Hepatocyte (in vitro differentiated cells): ENCODE measurements around the gene ZNF330. TPM values are rescaled to one million over a fixed set of nuclear protein-coding genes. Genes with fewer than 3 reads are reported as not detected.

Experiments used
- DNase-seq: peaks from one replicate; pipeline ENCODE4 v3.0.0-alpha.2; 2016; ENCODE audit warnings: low spot score
- H2AFZ ChIP-seq: fragments of 200-600 bp; sonication (generic); 2 replicates; pipeline ENCODE4 v1.6.0; 2016; ENCODE audit warnings: antibody characterized with exemption, mild to moderate bottlenecking
- H3K27ac ChIP-seq: fragments of 200-600 bp; sonication (generic); 2 replicates; pipeline ENCODE4 v1.5.1; 2016; ENCODE audit warnings: mild to moderate bottlenecking
- H3K27me3 ChIP-seq: fragments of 200-600 bp; sonication (generic); 2 replicates; pipeline ENCODE4 v1.6.1; 2016
- H3K36me3 ChIP-seq: fragments of 200-600 bp; sonication (generic); replicated peaks from 2 replicates; pipeline ENCODE4 v1.5.1; 2016; ENCODE audit warnings: low read depth; ENCODE audit not compliant: insufficient read depth
- H3K4me1 ChIP-seq: fragments of 200-600 bp; sonication (generic); 2 replicates; pipeline ENCODE4 v1.5.1; 2016; ENCODE audit warnings: mild to moderate bottlenecking, moderate library complexity; ENCODE audit not compliant: insufficient read depth
- H3K4me2 ChIP-seq: fragments of 200-600 bp; sonication (generic); 2 replicates; pipeline ENCODE4 v1.6.0; 2016
- H3K4me3 ChIP-seq: fragments of 200-600 bp; sonication (generic); 2 replicates; pipeline ENCODE4 v1.5.1; 2016; ENCODE audit warnings: mild to moderate bottlenecking
- H3K79me2 ChIP-seq: fragments of 200-600 bp; sonication (generic); 2 replicates; pipeline ENCODE4 v1.6.0; 2017; ENCODE audit warnings: mild to moderate bottlenecking
- H3K9me2 ChIP-seq: fragments of 200-600 bp; sonication (generic); replicated peaks from 2 replicates; pipeline ENCODE4 v1.6.0; 2017; ENCODE audit warnings: mild to moderate bottlenecking; ENCODE audit not compliant: insufficient read depth
- H3K9me3 ChIP-seq: fragments of 200-600 bp; sonication (generic); 2 replicates; pipeline ENCODE4 v1.5.1; 2016; ENCODE audit warnings: low read depth, mild to moderate bottlenecking
- H4K20me1 ChIP-seq: fragments of 200-600 bp; sonication (generic); 2 replicates; pipeline ENCODE4 v1.6.0; 2016; ENCODE audit warnings: mild to moderate bottlenecking; ENCODE audit not compliant: insufficient read depth, poor library complexity, severe bottlenecking
- EZH2 ChIP-seq: fragments of 200-600 bp; sonication (generic); IDR thresholded peaks from 2 replicates; pipeline ENCODE4 v1.6.1; 2016; ENCODE audit warnings: antibody characterized with exemption, mild to moderate bottlenecking, borderline replicate concordance
- EZH2phosphoT487 ChIP-seq: fragments of 200-600 bp; sonication (generic); IDR thresholded peaks from one replicate; pipeline ENCODE4 v1.6.1; 2018; ENCODE audit warnings: antibody characterized with exemption, mild to moderate bottlenecking, low read depth, moderate library complexity; ENCODE audit not compliant: unreplicated experiment, severe bottlenecking
- WGBS: methylation state at CpG from one replicate; pipeline ENCODE4 v1.1.6; 2016; ENCODE audit warnings: low lambda C conversion rate; ENCODE audit errors: missing lambda C conversion rate; 5-methylcytosine and 5-hydroxymethylcytosine counted together
- polyA plus RNA-seq: library from polyadenylated mRNA; unstranded; fragments of >200 nt; fragmentation: Nextera tagmentation; extraction: Ambion mirVana; gene quantifications from 2 replicates; pipeline ENCODE4 v1.2.1, GENCODE V29; 2016
- total RNA-seq: library from RNA; depleted of rRNA; stranded (reverse); fragments of >200 nt; gene quantifications from 2 replicates; pipeline ENCODE4 v1.2.3, GENCODE V29; 2014
- TF ChIP-seq, protein P1 (sequence below): fragments of 200-600 bp; sonication (generic); IDR thresholded peaks from 2 replicates; pipeline ENCODE4 v1.5.1; 2016; ENCODE audit warnings: antibody characterized with exemption, mild to moderate bottlenecking; ENCODE audit not compliant: poor library complexity

Gene ZNF330
- total RNA-seq, result 32.9 and 34.2 TPM in 2 replicates
- polyA plus RNA-seq, result 37.8 and 45.5 TPM in 2 replicates

- peak within 1 kb of the TSS; percentile 94 for H2AFZ ChIP-seq
- DNase-seq, result peak; percentile 96
- TF ChIP-seq, protein P1, sequence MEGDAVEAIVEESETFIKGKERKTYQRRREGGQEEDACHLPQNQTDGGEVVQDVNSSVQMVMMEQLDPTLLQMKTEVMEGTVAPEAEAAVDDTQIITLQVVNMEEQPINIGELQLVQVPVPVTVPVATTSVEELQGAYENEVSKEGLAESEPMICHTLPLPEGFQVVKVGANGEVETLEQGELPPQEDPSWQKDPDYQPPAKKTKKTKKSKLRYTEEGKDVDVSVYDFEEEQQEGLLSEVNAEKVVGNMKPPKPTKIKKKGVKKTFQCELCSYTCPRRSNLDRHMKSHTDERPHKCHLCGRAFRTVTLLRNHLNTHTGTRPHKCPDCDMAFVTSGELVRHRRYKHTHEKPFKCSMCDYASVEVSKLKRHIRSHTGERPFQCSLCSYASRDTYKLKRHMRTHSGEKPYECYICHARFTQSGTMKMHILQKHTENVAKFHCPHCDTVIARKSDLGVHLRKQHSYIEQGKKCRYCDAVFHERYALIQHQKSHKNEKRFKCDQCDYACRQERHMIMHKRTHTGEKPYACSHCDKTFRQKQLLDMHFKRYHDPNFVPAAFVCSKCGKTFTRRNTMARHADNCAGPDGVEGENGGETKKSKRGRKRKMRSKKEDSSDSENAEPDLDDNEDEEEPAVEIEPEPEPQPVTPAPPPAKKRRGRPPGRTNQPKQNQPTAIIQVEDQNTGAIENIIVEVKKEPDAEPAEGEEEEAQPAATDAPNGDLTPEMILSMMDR, result peak; percentile 31
- TF ChIP-seq EZH2phosphoT487, result no peak
- no peaks in the 10 kb centered on the region for H3K36me3 ChIP-seq
- WGBS, result 2% methylated on average over 56 of the region's 57 CpGs
- no peaks in the 10 kb centered on the region for H3K9me2 ChIP-seq
- no peaks in the 10 kb centered on the region for H3K27me3 ChIP-seq
- H3K4me2 ChIP-seq, result peak within 1 kb of the TSS; percentile 74
- H3K9me3 ChIP-seq, result no peaks in the 10 kb centered on the region
- peaks cover 11% of the 10 kb centered on the region for H3K4me1 ChIP-seq
- H4K20me1 ChIP-seq, result peaks cover 15% of the 10 kb centered on the region
- H3K4me3 ChIP-seq, result peak within 1 kb of the TSS; percentile 86
- H3K79me2 ChIP-seq, result peaks cover 37% of the 10 kb centered on the region
- H3K27ac ChIP-seq, result peak within 1 kb of the TSS; percentile 96
Measured at GRCh38 chr4:141220691-141221659, at the start of gene ZNF330. Gene ZNF330 (plus strand): TSS chr4:141220895. CDS start chr4:141222372, 1,477 bp downstream.

GRCh38 chr4:141174457-141174856 is 46.2 kb upstream of the ZNF330 start:
- Histone ChIP-seq H4K20me1 (no peaks in the 10 kb centered on the region), H3K9me3 (no peaks in the 10 kb centered on the region), H2AFZ (no peak overlapping the region), H3K4me3 (no peak overlapping the region), H3K27ac (no peak overlapping the region), H3K79me2 (no peaks in the 10 kb centered on the region), H3K36me3 (no peaks in the 10 kb centered on the region), H3K4me1 (no peaks in the 10 kb centered on the region), H3K27me3 (no peaks in the 10 kb centered on the region), H3K4me2 (no peak overlapping the region), H3K9me2 (no peaks in the 10 kb centered on the region)
- WGBS, result 88% methylated on average over 1 of the region's 1 CpG
- no peak for DNase-seq
- TF ChIP-seq, protein P1, result no peak
- no peak for TF ChIP-seq EZH2
- TF ChIP-seq EZH2phosphoT487, result no peak

- no peak overlapping the region for H3K4me3 ChIP-seq
- H3K36me3 ChIP-seq, result no peaks in the 10 kb centered on the region
- no peaks in the 10 kb centered on the region for H3K4me1 ChIP-seq
- H2AFZ ChIP-seq, result no peak overlapping the region
- no peak overlapping the region for H3K27ac ChIP-seq
- no peaks in the 10 kb centered on the region for H3K9me2 ChIP-seq
- H3K27me3 ChIP-seq, result no peaks in the 10 kb centered on the region
- TF ChIP-seq EZH2 (no peak), EZH2phosphoT487 (no peak)
- TF ChIP-seq, protein P1, result no peak
- no peaks in the 10 kb centered on the region for H4K20me1 ChIP-seq
- 85% methylated on average over 1 of the region's 1 CpG for WGBS
- DNase-seq, result no peak
- no peaks in the 10 kb centered on the region for H3K9me3 ChIP-seq
- no peaks in the 10 kb centered on the region for H3K79me2 ChIP-seq
- no peak overlapping the region for H3K4me2 ChIP-seq
Measured at GRCh38 chr4:141177171-141177570, 43.5 kb upstream of the ZNF330 start.
